Subcutaneous adipose tissue (tissue), 4 donors: Measurements from ENCODE around the gene LATS1. TPM values are rescaled to one million over a fixed set of nuclear protein-coding genes. Genes with fewer than 3 reads are reported as not detected.

Experiments used
- CTCF ChIP-seq: fragments of 450-650 bp; IDR thresholded peaks from one replicate; pipeline ENCODE4 v1.5.1; 2016; ENCODE audit warnings: low read depth, mild to moderate bottlenecking, control low read depth, antibody characterized with exemption, moderate library complexity
- total RNA-seq, 4 donors: library from RNA; depleted of rRNA; stranded (reverse); fragments of >200 nt; gene quantifications; one replicate each; pipeline ENCODE4 v1.1.0, GENCODE V29; 2016

The LATS1 gene
- total RNA-seq, 4 donors from 2014 or later, result 21.4 to 39.6 (median 23.1) TPM

DNA sequence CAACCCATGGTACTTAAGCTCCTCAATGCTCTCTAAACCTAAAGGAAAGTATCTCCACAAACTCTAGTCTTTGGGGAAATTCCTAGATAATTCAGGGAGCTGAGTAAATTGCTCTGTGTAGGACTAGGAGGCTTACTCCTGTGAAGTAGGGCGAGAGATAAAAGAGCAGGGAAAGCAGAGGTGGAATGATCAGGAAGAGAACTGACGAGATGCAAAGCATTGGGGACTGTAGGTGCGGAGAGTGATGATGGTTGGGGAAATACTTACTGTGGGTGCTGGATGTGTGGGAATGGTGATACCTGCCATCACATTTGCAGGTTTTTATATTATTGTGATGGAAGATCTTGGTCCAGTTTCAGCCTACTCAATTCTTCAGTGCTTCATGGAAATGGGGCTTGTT is 1.6 kb upstream of the LATS1 start:
- no peak for TF ChIP-seq CTCF

- no peak for TF ChIP-seq CTCF
Measured at GRCh38 chr6:149717255-149717587, 680 bp downstream of the LATS1 start.

- no peak for TF ChIP-seq CTCF
Measured at GRCh38 chr6:149716181-149716963, 1.5 kb downstream of the LATS1 start.

DNA sequence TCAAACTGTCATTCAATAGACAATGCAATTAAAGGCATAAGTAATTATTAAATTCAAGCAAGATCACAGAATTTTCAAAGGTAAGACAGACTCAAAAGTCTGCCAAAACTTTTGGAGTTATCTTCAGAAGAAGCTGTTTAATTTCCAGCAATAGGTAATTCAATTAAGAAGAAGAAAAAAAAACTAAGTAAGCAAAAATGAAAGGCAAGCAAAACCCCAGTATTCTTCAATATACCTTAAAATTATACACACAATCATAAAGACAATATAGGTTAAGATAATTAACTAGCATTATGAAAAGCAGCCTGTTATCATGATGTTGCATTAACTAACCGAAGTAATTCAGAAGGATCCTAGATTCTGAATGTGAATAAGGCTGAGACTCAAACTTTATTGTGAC is 3.5 kb downstream of the LATS1 start:
- TF ChIP-seq CTCF, result no peak

DNA sequence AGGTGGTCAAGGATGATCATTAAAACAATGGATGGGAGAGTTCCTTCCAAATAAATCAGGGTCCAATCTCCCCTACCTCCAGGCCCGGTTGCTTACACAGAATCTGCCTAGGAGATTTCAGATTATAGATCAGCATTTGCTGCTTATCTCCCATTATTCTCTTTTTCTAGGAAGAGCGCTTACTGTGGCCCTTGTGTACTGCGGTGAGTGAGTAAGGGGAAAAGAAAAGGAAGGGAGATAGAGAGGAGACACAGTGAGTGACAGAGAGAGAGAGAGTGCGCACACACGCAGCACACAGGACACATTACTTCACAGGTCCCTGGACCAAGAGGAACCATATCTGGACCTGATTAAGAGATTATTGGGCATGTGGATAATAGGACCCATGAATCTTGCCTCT is 6.2 kb downstream of the LATS1 start:
- no peak for TF ChIP-seq CTCF

GRCh38 chr6:149701714-149702113 is 16.2 kb downstream of the LATS1 start:
- no peak for TF ChIP-seq CTCF

DNA sequence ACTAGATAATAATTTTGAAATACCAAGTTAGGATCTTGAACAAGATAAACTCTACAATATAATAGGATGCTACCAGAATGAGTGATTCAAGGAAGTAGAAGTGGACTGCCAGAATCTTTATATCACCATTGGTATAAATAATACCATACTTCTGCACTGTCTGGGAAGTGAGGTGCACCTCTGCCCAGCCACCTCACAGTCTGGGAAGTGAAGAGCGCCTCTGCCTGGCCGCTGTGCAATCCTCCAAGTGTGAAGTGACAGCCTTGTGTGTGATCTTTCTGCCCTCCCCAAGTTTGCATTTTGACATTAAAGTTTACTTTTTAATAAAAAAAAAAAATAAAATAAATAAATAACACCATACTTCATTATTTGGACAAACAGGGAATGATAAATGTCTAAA is 18.8 kb downstream of the LATS1 start:
- no peak for TF ChIP-seq CTCF
